ENCODE data around the gene LRRC28.

DNA sequence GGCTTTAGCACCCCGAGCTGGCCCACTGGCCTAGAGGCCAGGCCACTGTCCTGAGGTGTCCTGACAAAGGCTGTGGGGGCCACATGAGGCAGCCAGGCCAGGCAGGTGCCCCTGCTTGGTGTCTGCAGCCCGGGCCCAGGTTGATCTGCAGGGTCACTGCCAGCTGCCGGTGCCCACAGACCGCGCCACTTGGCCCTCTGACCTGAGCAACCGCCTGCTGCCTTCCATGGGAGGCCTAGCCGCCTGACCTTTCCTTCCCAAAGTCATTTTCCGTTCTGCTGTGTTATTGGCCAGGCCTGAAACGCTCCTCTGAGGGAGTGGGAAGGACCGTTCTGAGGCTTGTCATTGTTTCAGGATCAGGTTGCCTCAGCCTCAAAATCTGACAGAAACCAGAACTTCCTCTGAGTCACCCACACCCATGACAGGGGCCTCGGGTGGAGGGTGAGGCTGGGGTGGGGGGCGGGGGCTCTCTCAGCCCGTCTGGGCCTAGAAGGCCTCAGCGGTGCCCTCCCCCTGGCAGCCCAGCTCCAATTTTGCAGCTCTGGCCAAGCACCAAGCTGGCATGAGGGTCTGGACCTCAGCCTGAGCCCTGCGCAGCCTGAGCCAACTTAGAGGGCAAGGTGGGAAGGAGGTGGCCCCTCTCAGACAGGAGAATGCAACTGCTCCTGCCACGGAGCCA is 173.8 kb downstream of the LRRC28 start:
- TF ChIP-seq, protein P1, sequence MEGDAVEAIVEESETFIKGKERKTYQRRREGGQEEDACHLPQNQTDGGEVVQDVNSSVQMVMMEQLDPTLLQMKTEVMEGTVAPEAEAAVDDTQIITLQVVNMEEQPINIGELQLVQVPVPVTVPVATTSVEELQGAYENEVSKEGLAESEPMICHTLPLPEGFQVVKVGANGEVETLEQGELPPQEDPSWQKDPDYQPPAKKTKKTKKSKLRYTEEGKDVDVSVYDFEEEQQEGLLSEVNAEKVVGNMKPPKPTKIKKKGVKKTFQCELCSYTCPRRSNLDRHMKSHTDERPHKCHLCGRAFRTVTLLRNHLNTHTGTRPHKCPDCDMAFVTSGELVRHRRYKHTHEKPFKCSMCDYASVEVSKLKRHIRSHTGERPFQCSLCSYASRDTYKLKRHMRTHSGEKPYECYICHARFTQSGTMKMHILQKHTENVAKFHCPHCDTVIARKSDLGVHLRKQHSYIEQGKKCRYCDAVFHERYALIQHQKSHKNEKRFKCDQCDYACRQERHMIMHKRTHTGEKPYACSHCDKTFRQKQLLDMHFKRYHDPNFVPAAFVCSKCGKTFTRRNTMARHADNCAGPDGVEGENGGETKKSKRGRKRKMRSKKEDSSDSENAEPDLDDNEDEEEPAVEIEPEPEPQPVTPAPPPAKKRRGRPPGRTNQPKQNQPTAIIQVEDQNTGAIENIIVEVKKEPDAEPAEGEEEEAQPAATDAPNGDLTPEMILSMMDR (IDR thresholded peaks at IDR 0.05), result no peak
- no peak for TF ChIP-seq EZH2 (IDR thresholded peaks at IDR 0.05; ENCODE audit: borderline replicate concordance, insufficient read depth, low read depth, low read length, poor library complexity, severe bottlenecking)
